Muscle layer of colon (tissue), 2 donors: ENCODE data around the gene MACROD2.

Experiments
- H3K27ac ChIP-seq: one replicate; pipeline ENCODE4 v1.7.0; 2013; ENCODE audit warnings: low read depth, mild to moderate bottlenecking, low read length, moderate library complexity
- H3K27me3 ChIP-seq, 2 donors: one replicate each; pipeline ENCODE4 v1.7.0; 2013; ENCODE audit warnings: low read length in 2 of 2, mild to moderate bottlenecking in 2 of 2; ENCODE audit not compliant: insufficient read depth in 2 of 2, control insufficient read depth in 1 of 2
- H3K36me3 ChIP-seq: one replicate; pipeline ENCODE4 v1.7.0; 2013; ENCODE audit warnings: mild to moderate bottlenecking, low read length; ENCODE audit not compliant: insufficient read depth
- H3K4me1 ChIP-seq: one replicate; pipeline ENCODE4 v1.7.0; 2013; ENCODE audit warnings: mild to moderate bottlenecking, low read length; ENCODE audit not compliant: insufficient read depth
- H3K4me3 ChIP-seq, 2 donors: one replicate each; pipeline ENCODE4 v1.7.0; 2013; ENCODE audit warnings: low read length in 2 of 2, low read depth in 1 of 2, mild to moderate bottlenecking in 1 of 2, moderate library complexity in 1 of 2
- H3K9ac ChIP-seq: one replicate; pipeline ENCODE4 v1.7.0; 2013; ENCODE audit warnings: low read length
- H3K9me3 ChIP-seq: one replicate; pipeline ENCODE4 v1.7.0; 2013; ENCODE audit warnings: mild to moderate bottlenecking, low read length
- donor health status: abdominal sarcoma.
- donor health status: Adenocarcinoma of cecum.

The MACROD2 gene

GRCh38 chr20:14384416-14385175, 389.3 kb downstream of the MACROD2 start:
- no peak overlapping the region for H3K27ac ChIP-seq
- no peak overlapping the region for H3K9ac ChIP-seq
- no peaks in the 10 kb centered on the region for H3K9me3 ChIP-seq
- no peaks in the 10 kb centered on the region for H3K4me1 ChIP-seq
- no peaks in the 10 kb centered on the region for H3K36me3 ChIP-seq
- no peak overlapping the region for H3K4me3 ChIP-seq
- no peaks in the 10 kb centered on the region for H3K27me3 ChIP-seq

GRCh38 chr20:14385176-14385740, 389.9 kb downstream of the MACROD2 start:
- H3K27me3 ChIP-seq: no peaks in the 10 kb centered on the region
- H3K9me3 ChIP-seq: no peaks in the 10 kb centered on the region
- H3K36me3 ChIP-seq: no peaks in the 10 kb centered on the region
- H3K27ac ChIP-seq: no peak overlapping the region
- H3K4me3 ChIP-seq: no peak overlapping the region
- H3K9ac ChIP-seq: no peak overlapping the region
- H3K4me1 ChIP-seq: no peaks in the 10 kb centered on the region

GRCh38 chr20:14386726-14387125, 391.4 kb downstream of the MACROD2 start:
- no peaks in the 10 kb centered on the region for H3K9me3 ChIP-seq
- no peaks in the 10 kb centered on the region for H3K4me1 ChIP-seq
- no peaks in the 10 kb centered on the region for H3K36me3 ChIP-seq
- no peak overlapping the region for H3K27ac ChIP-seq
- no peak overlapping the region for H3K4me3 ChIP-seq
- no peak overlapping the region for H3K9ac ChIP-seq
- no peaks in the 10 kb centered on the region for H3K27me3 ChIP-seq

GRCh38 chr20:14401479-14402138, 406.3 kb downstream of the MACROD2 start:
- Histone ChIP-seq H3K27me3 (no peaks in the 10 kb centered on the region), H3K36me3 (no peaks in the 10 kb centered on the region), H3K27ac (no peak overlapping the region), H3K4me3 (no peak overlapping the region), H3K9me3 (no peaks in the 10 kb centered on the region), H3K9ac (no peak overlapping the region), H3K4me1 (no peaks in the 10 kb centered on the region)

GRCh38 chr20:14404515-14404914, 409.2 kb downstream of the MACROD2 start:
- no peaks in the 10 kb centered on the region for H3K27me3 ChIP-seq
- no peak overlapping the region for H3K27ac ChIP-seq
- no peak overlapping the region for H3K4me3 ChIP-seq
- H3K9me3 ChIP-seq: no peaks in the 10 kb centered on the region
- no peak overlapping the region for H3K9ac ChIP-seq
- H3K36me3 ChIP-seq: no peaks in the 10 kb centered on the region
- no peaks in the 10 kb centered on the region for H3K4me1 ChIP-seq

- Histone ChIP-seq H3K4me3 (no peak overlapping the region), H3K27ac (no peak overlapping the region), H3K27me3 (no peaks in the 10 kb centered on the region), H3K9ac (no peak overlapping the region), H3K9me3 (no peaks in the 10 kb centered on the region), H3K4me1 (no peaks in the 10 kb centered on the region), H3K36me3 (no peaks in the 10 kb centered on the region)
Measured at GRCh38 chr20:14406495-14406894, 411.2 kb downstream of the MACROD2 start.

GRCh38 chr20:14407336-14407735, 412.0 kb downstream of the MACROD2 start:
- no peak overlapping the region for H3K27ac ChIP-seq
- no peaks in the 10 kb centered on the region for H3K36me3 ChIP-seq
- H3K9ac ChIP-seq: no peak overlapping the region
- no peak overlapping the region for H3K4me3 ChIP-seq
- no peaks in the 10 kb centered on the region for H3K9me3 ChIP-seq
- no peaks in the 10 kb centered on the region for H3K4me1 ChIP-seq
- H3K27me3 ChIP-seq: no peaks in the 10 kb centered on the region

GRCh38 chr20:14410869-14411555, 415.7 kb downstream of the MACROD2 start:
- no peak overlapping the region for H3K9ac ChIP-seq
- no peaks in the 10 kb centered on the region for H3K27me3 ChIP-seq
- H3K4me3 ChIP-seq: no peak overlapping the region
- no peaks in the 10 kb centered on the region for H3K36me3 ChIP-seq
- H3K4me1 ChIP-seq: no peaks in the 10 kb centered on the region
- no peak overlapping the region for H3K27ac ChIP-seq
- no peaks in the 10 kb centered on the region for H3K9me3 ChIP-seq

- Histone ChIP-seq H3K36me3 (no peaks in the 10 kb centered on the region), H3K27me3 (no peaks in the 10 kb centered on the region), H3K9me3 (no peaks in the 10 kb centered on the region), H3K4me1 (no peaks in the 10 kb centered on the region), H3K4me3 (no peak overlapping the region), H3K27ac (no peak overlapping the region), H3K9ac (no peak overlapping the region)
Measured at GRCh38 chr20:14412065-14412681, 416.9 kb downstream of the MACROD2 start.

- Histone ChIP-seq H3K27me3 (no peaks in the 10 kb centered on the region), H3K9ac (no peak overlapping the region), H3K4me1 (no peaks in the 10 kb centered on the region), H3K36me3 (no peaks in the 10 kb centered on the region), H3K9me3 (no peaks in the 10 kb centered on the region), H3K27ac (no peak overlapping the region), H3K4me3 (no peak overlapping the region)
Measured at GRCh38 chr20:14413835-14414234, 418.5 kb downstream of the MACROD2 start.

- Histone ChIP-seq H3K4me1 (no peaks in the 10 kb centered on the region), H3K4me3 (no peak overlapping the region), H3K9me3 (no peaks in the 10 kb centered on the region), H3K27ac (no peak overlapping the region), H3K27me3 (no peaks in the 10 kb centered on the region), H3K9ac (no peak overlapping the region), H3K36me3 (no peaks in the 10 kb centered on the region)
Measured at GRCh38 chr20:14414560-14414959, 419.2 kb downstream of the MACROD2 start.
